ENCODE measurements around the gene FOXO3B.
"Not testable (repeated sequence)": the region's sequence is repeated elsewhere in the genome, so short reads cannot be mapped to it uniquely, and the experiment has no call there.

Gene FOXO3B

DNA sequence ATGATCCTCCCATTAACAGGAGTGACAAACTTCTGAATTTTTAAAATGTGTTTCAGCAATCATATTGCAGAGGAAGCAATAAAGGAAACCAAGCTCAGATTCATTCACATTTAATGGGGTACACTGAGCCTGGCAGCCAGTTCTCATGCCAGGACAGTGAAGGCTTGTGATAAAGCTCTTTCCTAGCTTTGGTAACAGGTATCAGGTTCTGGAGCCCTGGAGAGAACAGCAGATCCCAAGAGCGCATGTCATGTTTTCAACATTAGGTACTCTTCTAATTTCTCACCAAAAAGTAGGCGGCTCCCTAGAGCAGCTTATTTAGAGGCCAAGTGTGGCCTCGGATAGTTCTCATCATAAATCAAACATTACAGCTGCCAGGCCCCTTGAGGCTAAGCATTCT is 14.6 kb downstream of the FOXO3B start:
- H3K4me3 ChIP-seq (ENCODE audit: low read depth, low read length); DNase-seq (ENCODE audit: low read depth): not testable (repeated sequence)

DNA sequence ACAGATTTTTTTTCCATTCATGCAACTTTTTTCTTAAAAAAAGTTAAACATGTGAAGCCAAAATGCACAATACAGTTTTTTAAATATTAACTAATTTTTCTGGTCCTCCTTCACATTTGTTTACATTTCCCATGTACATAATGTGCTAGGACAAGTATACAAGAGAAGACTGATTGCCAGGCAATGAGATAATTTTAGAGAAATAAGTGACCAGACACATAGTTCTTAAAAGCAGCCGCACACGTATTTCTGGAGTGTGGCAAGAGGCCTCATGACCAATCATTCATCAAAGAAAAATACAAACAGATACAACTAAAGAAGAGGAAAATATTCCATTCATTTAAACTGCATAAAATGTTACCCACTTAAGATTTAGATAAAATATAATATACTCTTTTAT is 15.8 kb downstream of the FOXO3B start:
- not testable (repeated sequence) for DNase-seq (ENCODE audit: low read depth); H3K4me3 ChIP-seq (ENCODE audit: low read depth, low read length)

DNA sequence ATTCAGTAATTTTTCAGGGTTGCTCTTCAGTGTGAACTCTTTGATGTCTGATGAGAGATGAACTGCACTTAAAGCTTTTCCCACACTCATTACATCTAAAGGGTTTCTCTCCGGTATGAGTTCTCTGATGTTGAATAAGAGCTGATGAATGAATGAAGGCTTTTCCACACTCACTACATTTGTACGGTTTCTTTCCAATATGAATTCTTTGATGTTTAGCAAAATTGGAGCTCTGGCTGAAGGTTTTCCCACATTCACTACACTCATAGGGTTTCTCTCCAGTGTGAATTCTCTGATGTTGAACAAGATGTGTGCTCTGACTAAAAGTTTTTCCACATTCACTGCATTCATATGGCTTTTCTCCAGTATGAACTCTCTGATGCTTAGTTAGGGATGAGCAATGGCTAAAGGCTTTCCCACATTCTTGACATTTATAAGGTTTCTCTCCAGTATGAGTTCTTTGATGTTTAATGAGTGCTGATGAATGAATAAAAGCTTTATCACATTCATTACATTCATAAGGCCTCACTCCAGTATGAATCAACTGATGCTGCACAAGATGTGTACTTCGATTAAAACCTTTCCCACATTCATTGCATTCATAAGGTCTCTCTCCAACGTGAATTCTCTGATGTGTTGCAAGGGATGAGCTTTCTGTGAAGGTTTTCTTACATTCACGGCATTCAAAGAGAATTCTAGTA is 20.0 kb downstream of the FOXO3B start:
- not testable (repeated sequence) for DNase-seq (ENCODE audit: low read depth); H3K4me3 ChIP-seq (ENCODE audit: low read depth, low read length)

DNA sequence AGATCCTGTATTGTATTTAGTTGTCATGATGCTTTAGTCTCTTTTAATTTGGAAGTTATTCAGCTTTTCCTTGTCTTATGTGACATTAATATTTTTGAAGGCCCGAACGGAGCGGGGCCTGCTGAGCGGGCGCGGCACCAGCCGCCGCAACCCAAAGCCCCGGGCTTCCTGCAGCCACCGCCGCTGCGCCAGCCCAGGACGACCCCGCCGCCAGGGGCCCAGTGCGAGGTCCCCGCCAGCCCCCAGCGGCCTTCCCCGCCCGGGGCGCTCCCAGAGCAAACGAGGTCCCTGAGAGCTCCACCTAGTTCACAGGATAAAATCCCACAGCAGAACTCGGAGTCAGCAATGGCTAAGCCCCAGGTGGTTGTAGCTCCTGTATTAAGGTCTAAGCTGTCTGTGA is 32.0 kb downstream of the FOXO3B start:
- H3K4me3 ChIP-seq (ENCODE audit: low read depth, low read length); DNase-seq (ENCODE audit: low read depth): not testable (repeated sequence)

DNA sequence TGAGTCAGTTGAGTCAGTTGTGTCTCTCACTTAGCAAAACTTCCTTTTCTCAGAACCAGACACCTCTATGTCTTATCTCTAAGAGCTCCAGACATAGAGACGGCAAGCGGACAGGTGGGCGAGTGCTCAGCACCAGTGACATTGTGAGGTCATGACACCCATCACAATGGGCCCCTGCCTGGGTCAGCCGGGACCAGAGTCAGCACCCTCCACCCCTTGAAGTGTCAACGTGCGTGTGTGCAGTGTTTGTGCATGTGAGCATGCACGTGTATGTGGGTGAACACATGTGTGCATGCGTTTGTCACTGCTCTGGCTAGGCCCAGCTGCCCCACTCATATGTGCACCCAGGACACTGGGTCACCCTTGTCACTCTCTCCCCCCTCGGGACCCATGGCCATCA is 37.8 kb downstream of the FOXO3B start, which contains the start of gene TBC1D28:
Gene TBC1D28 (minus strand): TSS at position 101 of the 400 bp plus-strand sequence. CDS start 3,039 bp downstream, outside the sequence.
- DNase-seq (ENCODE audit: low read depth); H3K4me3 ChIP-seq (ENCODE audit: low read depth, low read length): not testable (repeated sequence)

DNA sequence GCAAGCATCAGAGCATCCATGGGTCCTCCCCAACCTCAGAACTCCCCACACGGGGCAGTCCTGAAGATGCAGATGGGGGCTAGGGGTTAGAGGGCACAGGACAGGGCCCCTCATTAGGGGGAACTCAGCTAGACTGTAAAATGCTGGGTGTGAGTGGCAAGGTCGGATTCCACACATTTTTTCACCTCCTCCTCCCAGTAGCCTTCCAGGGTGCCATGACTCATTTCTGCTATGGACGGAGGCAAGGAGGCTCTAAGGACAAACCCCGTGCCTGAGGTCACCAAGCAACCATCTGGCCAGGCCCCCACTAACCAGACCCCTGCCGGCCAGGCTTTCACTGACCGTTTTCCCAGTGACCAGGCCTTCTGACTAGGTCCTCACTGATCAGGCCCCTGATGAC is 39.0 kb downstream of the FOXO3B start:
- not testable (repeated sequence) for DNase-seq (ENCODE audit: low read depth); H3K4me3 ChIP-seq (ENCODE audit: low read depth, low read length)

DNA sequence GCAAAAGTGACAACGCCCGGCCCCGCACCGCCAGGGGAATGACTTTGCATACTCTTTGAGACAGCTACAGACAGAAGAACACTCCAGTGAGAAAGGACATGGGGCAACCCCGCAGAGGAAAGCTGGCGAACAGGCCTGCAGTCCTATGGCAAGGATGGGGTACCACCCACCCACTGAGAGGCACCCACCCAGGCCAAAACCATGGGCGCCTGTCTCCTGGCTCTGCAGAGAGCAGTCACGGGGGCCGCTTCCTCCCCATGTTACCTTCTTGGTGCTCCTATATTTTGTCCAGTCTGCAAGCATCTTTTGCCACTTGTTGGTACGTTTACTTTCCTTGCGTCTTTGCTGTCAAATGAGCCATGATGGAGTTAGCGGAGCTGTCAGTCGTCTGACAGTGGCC is 43.8 kb downstream of the FOXO3B start:
- not testable (repeated sequence) for DNase-seq (ENCODE audit: low read depth); H3K4me3 ChIP-seq (ENCODE audit: low read depth, low read length)

DNA sequence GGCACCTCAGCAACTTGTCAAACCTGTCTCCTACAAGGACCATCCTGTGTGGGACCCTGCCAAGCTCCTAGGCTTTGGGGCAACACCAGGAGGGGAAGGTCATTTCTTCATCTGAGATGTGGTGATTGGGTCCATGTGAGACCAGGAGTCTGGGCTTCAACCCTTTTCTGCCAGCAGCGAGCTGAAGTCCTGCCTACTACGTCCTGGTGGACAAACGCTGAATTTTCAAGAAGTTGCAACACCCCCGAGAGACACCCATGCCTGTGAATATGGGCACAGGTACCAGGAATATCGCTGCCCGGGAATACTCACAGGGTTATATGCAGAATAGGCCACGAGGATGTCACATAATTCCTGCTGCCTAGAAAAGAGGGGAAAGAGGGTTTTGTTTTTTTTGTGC is 45.9 kb downstream of the FOXO3B start:
- TF ChIP-seq, protein P1, sequence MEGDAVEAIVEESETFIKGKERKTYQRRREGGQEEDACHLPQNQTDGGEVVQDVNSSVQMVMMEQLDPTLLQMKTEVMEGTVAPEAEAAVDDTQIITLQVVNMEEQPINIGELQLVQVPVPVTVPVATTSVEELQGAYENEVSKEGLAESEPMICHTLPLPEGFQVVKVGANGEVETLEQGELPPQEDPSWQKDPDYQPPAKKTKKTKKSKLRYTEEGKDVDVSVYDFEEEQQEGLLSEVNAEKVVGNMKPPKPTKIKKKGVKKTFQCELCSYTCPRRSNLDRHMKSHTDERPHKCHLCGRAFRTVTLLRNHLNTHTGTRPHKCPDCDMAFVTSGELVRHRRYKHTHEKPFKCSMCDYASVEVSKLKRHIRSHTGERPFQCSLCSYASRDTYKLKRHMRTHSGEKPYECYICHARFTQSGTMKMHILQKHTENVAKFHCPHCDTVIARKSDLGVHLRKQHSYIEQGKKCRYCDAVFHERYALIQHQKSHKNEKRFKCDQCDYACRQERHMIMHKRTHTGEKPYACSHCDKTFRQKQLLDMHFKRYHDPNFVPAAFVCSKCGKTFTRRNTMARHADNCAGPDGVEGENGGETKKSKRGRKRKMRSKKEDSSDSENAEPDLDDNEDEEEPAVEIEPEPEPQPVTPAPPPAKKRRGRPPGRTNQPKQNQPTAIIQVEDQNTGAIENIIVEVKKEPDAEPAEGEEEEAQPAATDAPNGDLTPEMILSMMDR (conservative IDR thresholded peaks at IDR 0.05; ENCODE audit: low read depth, low read length) = peak; percentile 24
- not testable (repeated sequence) for DNase-seq (ENCODE audit: low read depth); H3K4me3 ChIP-seq (ENCODE audit: low read depth, low read length)

DNA sequence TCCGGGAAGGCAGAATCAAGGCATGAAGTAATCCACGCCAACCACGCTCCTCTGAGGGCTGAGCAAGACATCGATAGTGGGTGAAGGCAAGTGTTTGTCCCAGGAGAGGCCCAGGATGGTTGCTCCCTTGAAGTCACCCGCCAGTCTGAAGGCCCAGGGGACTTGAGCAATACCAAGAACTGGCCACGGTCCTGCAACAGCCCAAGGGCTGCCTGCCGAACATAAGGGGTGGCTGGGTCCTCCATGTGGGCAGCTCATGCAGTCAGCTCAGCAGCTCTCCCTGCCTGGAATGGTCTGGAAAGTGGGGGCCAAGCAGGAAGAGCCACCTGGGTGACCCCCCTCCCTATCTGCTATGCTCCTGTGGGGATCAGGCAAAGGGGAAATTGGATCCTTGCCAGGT is 46.3 kb downstream of the FOXO3B start:
- DNase-seq (ENCODE audit: low read depth); H3K4me3 ChIP-seq (ENCODE audit: low read depth, low read length): not testable (repeated sequence)

DNA sequence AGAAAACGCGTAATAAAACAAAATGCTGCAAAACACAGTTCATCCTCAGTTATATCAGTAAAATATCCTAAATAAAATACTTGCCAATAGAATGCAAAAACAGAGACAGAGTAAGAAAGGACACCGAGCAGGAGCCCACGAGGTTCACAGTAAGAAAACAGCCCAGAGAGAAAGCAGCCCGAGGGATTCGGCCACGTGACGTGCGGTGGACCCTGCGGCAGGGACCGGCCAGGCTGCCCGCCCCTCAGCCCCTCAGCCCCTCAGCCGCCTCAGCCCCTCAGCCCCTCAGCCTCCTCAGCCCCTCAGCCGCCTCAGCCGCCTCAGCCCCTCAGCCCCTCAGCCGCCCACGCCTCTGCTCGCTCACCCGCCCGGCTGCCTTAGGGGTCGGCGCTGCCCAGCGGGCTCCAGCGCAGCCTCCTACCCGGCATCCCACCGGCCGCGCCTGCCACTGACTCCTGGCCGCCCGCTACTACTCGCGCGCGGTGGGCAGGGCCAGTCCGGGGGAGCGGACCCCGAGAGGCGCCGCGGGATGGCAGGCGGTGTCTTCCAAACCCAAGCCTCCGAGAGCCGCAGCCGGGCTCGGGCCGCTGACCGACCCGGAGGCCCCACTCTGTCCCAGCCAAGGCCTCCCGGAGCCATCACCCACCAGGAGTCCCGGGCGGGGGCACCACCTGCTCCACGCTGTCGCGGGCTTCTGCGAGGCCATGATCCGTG is 47.4 kb downstream of the FOXO3B start:
- peak overlapping the region; percentile 43 for H3K4me3 ChIP-seq (ENCODE audit: low read depth, low read length)
- not testable (repeated sequence) for DNase-seq (ENCODE audit: low read depth)
